Dermis microvascular lymphatic vessel endothelial cell (primary cell): ENCODE measurements around the gene PIGBOS1. TPM values are rescaled to one million over a fixed set of nuclear protein-coding genes. Genes with fewer than 3 reads are reported as not detected.

Experiments
- DNase-seq, 2 donors: peaks; one replicate each; pipeline versions ENCODE4 v3.0.0 to v3.0.0-alpha.2; 2010; ENCODE audit warnings: low read depth in 2 of 2
- total RNA-seq: library from RNA; depleted of rRNA; stranded (reverse); fragments of >200 nt; gene quantifications from 2 replicates; pipeline ENCODE4 v1.2.1, GENCODE V29; 2014

The PIGBOS1 gene
- total RNA-seq, 1 donor from 2014 or later: 5.3 TPM

- no peak for DNase-seq
These were observed 51.3 kb downstream of the PIGBOS1 start for GRCh38 chr15:55267401-55268175.

Other genes with a start within 250 kb of the PIGBOS1 start
- gene RSL24D1, start 122.2 kb downstream of the PIGBOS1 start, total RNA-seq: 47.2 and 60.2 TPM in 2 replicates
- gene RAB27A, start 29.3 kb downstream of the PIGBOS1 start, total RNA-seq: 6.2 and 6.8 TPM in 2 replicates
- 7.5 and 9.1 TPM in 2 replicates for gene PIGB, start 99 bp upstream of the PIGBOS1 start, total RNA-seq
- 38.6 and 47.2 TPM in 2 replicates for gene CCPG1, start 89.2 kb upstream of the PIGBOS1 start, total RNA-seq
- gene PIERCE2, start 89.4 kb upstream of the PIGBOS1 start, total RNA-seq: 0.89 and 1.0 TPM in 2 replicates
- 0.89 and 1.3 TPM in 2 replicates for gene DNAAF4, start 189.1 kb upstream of the PIGBOS1 start, total RNA-seq